NCI-H2227 (cell line): ENCODE results near the gene FBLN2.
"Not testable (repeated sequence)": the region's sequence is repeated elsewhere in the genome, so short reads cannot be mapped to it uniquely, and the experiment has no call there.

ENCODE experiments used
- DNase-seq: peaks from one replicate; lab custom pipeline; 2025; ENCODE audit not compliant: unreplicated experiment; lab: John Stamatoyannopoulos, UW

Gene FBLN2

GRCh38 chr3:13546667-13547171 is 2.2 kb upstream of the FBLN2 start:
- DNase-seq = no peak

- no peak for DNase-seq
These were observed 1.1 kb upstream of the FBLN2 start for GRCh38 chr3:13547591-13548371.

- no peak for DNase-seq
These were observed 898 bp downstream of the FBLN2 start for GRCh38 chr3:13549623-13550422.

GRCh38 chr3:13550423-13550690 is 1.4 kb downstream of the FBLN2 start:
- DNase-seq = no peak

- no peak for DNase-seq
These were observed 2.0 kb downstream of the FBLN2 start for GRCh38 chr3:13550791-13551360.

- no peak for DNase-seq
These were observed 4.1 kb downstream of the FBLN2 start for GRCh38 chr3:13552857-13553652.

GRCh38 chr3:13553686-13554085 is 4.8 kb downstream of the FBLN2 start:
- no peak for DNase-seq

GRCh38 chr3:13555753-13556152 is 6.8 kb downstream of the FBLN2 start:
- no peak for DNase-seq

GRCh38 chr3:13556207-13556606 is 7.3 kb downstream of the FBLN2 start:
- DNase-seq = no peak

GRCh38 chr3:13556917-13557316 is 8.0 kb downstream of the FBLN2 start:
- DNase-seq = no peak

- DNase-seq = no peak
These were observed 8.5 kb downstream of the FBLN2 start for GRCh38 chr3:13557417-13557816.

GRCh38 chr3:13557926-13558325 is 9.0 kb downstream of the FBLN2 start:
- DNase-seq = no peak

- no peak for DNase-seq
These were observed 9.7 kb downstream of the FBLN2 start for GRCh38 chr3:13558651-13559050.

GRCh38 chr3:13559764-13560525 is 11.0 kb downstream of the FBLN2 start:
- DNase-seq = no peak

GRCh38 chr3:13561376-13561775 is 12.5 kb downstream of the FBLN2 start:
- DNase-seq = no peak

GRCh38 chr3:13561967-13562366 is 13.0 kb downstream of the FBLN2 start:
- DNase-seq = no peak

GRCh38 chr3:13562421-13562820 is 13.5 kb downstream of the FBLN2 start:
- DNase-seq = not testable (repeated sequence)

- DNase-seq = no peak
These were observed 14.4 kb downstream of the FBLN2 start for GRCh38 chr3:13563321-13563720.

- no peak for DNase-seq
These were observed 15.0 kb downstream of the FBLN2 start for GRCh38 chr3:13563911-13564310.

- no peak for DNase-seq
These were observed 16.0 kb downstream of the FBLN2 start for GRCh38 chr3:13564751-13565560.
